Activated naive CD8-positive, alpha-beta T cell treated with anti-CD3 and anti-CD28 coated beads, Interleukin-2, amount 50 U/mL, for 16 hours (primary cell): ENCODE results near the gene SLAIN2.
"Not testable (repeated sequence)": the region's sequence is repeated elsewhere in the genome, so short reads cannot be mapped to it uniquely, and the experiment has no call there.

Experiments
- DNase-seq: peaks from one replicate; pipeline ENCODE4 v3.0.0-alpha.2; 2020; ENCODE audit warnings: low read depth, low spot score

The SLAIN2 gene

GRCh38 chr4:48439988-48440387, 98.7 kb downstream of the SLAIN2 start:
- DNase-seq, result no peak

DNA sequence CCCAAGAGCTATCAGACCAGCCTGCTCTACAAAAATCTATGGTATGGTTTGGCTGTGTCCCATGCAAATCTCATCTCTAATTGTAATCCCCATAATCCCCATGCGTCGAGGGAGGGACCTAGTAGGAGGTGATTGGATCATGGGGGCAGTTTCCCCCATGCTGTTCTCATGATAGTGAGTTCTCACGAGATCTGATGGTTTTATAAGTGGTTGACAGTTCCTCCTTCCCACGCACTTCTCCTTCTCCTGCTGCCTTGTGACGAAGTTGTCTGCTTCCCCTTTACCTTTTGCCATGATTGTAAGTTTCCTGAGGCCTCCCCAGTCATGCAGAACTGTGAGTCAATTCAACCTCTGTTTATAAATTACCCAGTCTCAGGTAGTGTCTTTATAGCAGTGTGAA, 99.6 kb downstream of the SLAIN2 start:
- DNase-seq, result not testable (repeated sequence)

DNA sequence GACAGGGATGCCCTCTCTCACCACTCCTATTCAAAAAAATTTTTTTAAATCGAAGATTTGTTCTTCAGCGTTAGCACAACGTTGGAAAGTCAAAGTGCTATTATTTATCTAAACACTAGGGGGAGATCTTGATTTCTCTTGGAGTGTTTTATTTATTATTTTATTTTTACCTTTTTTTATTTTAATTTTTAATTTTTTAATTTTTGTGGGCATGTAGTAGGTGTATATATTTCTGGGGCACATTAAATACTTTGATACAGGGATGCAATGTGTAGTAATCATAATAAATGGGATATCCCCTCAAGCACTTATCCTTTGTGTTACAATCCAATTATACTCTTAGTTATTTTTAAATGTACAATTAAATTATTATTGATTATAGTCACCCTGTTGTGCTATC, 104.4 kb downstream of the SLAIN2 start:
- DNase-seq, result no peak

DNA sequence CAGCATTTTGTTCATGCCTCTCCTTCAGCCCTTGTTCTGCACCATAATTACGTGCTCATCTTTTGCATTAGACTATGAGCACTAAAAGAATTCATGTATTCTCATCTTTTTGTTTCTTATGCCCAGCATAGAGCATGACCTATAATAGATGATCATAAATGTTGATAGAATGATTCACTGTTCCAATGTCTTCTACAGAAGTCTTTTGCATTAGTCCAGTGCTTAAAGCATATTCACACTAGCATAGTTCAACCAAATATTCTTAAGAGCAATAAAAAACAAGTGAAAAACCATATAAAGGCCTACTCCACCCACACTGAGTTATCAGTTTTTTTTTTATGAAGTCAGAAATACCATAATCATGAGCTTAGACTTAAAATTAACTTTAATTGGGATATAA, 105.3 kb downstream of the SLAIN2 start:
- DNase-seq, result no peak

DNA sequence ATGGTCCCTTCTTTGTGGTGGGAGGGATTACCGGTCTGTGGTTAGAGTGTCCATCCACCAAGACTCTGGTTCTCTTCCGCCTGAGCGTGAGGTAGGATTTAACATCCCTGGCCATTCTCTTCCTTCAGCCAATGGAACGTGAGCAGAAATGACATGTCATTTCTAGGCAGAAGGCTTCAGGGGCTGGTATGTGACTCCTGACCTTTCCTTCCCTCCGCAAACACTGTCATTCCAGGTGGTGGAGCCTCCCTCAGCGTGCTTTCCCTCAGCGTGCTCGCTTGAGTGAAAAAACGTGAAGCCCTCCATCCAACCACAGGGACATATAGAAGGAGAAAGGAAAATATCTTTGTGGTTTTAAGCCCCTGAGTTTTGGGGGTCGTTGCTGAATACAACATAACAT, 107.8 kb downstream of the SLAIN2 start:
- DNase-seq, result no peak

GRCh38 chr4:48450740-48451139, 109.4 kb downstream of the SLAIN2 start:
- DNase-seq, result no peak

- not testable (repeated sequence) for DNase-seq
Measured at GRCh38 chr4:48451656-48452055, 110.3 kb downstream of the SLAIN2 start.

GRCh38 chr4:48454591-48454990, 113.3 kb downstream of the SLAIN2 start:
- no peak for DNase-seq

- DNase-seq, result no peak
Measured at GRCh38 chr4:48461000-48461399, 119.7 kb downstream of the SLAIN2 start.

GRCh38 chr4:48462363-48462762, 121.0 kb downstream of the SLAIN2 start:
- DNase-seq, result no peak

GRCh38 chr4:48467442-48467841, 126.1 kb downstream of the SLAIN2 start:
- no peak for DNase-seq

DNA sequence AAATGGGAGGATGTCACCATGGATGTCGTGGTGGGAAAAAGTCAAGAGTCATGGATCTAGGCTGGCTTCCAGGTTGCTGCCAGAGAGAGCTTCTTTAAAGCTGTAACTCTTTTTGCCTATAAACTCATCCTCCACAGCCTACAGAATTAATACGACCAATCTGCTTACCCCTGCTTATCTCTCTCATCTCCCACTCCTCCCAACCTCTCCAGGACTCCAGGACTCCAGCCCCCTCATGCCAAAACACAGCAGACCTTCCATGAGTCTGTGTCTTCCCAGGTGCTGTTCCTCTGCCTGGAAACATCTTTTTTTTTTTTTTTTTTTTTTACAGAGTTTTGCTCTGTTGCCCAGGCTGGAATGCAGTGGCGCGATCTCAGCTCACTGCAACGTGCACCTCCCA, 126.6 kb downstream of the SLAIN2 start:
- no peak for DNase-seq

DNA sequence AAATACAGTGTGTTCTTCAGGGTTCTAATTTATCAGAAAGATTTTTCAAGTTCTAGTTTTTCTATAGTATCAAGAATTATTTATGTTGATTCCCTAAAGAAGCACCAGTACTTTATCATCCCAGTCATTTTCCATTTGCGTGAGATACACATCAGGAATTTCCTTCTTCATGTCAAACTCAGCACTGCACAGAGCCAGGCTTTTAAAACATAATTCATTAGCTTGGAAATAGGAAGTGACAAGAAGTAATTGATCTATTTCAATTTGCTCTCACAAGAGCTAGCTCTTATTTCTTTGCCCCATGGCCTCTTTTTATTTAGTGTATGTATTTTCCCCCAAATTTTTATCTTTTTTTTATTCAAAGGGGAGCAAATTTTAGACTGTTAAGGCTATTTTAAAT, 128.8 kb downstream of the SLAIN2 start:
- DNase-seq, result no peak

DNA sequence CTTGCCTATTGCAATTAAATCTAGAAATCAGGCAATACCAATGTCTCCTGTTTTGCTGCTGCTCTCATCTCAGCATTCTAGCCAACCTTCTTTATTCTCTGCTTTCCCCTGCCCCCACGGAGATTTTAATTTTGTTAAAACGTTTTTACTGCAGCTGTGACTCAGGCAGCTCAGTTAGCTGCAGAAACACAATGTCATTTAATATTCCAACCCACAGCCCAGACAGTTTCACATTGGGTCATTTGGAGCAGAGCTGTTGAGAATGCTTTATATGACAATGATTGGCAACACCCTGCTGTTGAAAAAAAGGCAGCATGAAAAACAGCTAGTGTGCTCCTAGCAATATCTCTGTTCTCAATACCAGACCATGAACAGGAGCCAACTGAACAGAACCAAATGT, 129.2 kb downstream of the SLAIN2 start:
- no peak for DNase-seq

- DNase-seq, result no peak
Measured at GRCh38 chr4:48472794-48473193, 131.5 kb downstream of the SLAIN2 start.

DNA sequence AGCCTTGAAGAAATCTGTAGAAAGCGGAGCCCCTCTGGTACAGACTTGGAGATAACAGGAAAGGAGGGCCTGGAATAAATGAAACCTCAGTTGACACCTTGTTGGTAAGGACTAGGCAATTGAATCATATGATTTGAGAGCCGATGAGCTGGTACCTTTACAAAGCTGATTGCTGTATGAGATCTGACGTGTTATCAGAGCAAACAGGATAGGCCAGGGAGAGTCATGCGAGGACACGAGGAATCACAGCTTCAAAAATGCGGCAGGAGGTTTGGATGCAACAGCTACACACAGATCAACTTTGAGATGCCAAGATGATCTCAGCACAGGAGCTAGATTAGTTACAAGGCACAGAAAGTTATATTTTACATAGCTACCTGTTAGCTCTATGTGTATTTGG, 134.4 kb downstream of the SLAIN2 start:
- no peak for DNase-seq
